Stimulated activated CD4-positive, alpha-beta T cell treated with anti-CD3 and anti-CD28 coated beads, Interleukin-15, amount 100 ng/mL, for 48 hours (primary cell): ENCODE data around the gene MYPOP.
A peak's percentile ranks its signal among the peaks of the same experiment; 100 is the strongest.

Experiments used
- DNase-seq, 2 donors: peaks; one replicate each; pipeline ENCODE4 v3.0.0-alpha.2; 2020; ENCODE audit warnings: low read depth in 2 of 2

MYPOP gene, protein sequence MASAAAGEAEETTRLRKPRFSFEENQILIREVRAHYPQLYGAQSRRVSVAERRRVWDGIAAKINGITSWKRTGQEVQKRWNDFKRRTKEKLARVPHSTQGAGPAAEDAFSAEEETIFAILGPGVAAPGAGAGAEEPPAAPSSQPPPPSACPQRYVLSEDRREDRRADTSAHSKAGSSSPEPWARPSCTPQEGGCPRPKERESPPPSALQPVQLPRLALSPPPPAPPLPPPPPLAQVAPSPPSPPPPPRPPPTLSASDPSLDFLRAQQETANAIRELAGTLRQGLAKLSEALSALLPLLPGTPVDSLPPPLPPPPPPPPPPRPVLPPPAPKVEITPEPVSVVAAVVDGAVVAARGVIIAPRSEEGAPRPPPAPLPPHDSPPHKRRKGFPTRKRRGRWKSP

DNA sequence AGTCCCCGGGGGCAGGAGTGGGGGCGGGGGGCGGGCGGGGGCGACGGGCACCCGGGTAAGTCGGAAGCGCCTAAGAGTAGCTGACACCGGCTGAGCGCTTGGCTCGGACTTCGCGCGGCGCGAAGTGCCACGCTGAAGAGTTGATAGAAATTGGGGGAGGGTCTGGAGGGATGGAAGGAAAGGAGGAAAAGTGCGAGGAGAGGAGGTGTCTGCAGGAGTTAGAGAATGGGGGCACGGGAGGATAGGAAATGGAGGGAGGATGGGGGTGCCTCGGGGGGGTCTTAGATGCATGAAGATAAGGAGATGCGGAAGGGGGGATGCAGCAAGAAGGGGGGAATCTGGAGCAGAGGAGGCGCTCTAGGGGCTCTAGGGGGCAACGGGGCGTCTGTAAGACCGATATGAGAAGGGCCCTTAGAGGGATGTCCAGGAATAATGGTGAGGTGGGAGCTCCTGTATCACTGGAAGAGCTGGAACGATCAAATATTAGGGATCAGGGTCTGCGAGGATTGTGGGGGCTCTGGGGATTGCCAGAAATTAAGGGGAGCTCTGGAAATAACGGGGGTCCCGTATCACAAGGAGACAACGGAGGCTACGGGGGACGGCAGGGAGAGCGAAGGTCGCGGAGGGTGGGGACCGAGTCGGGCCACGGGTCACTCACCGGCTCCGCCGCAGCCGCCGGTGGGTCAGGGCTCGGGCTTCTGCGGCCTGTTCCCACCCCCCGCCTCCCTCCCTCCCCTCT, at the start of gene MYPOP:
Gene MYPOP (minus strand): TSS at position 702 of the 739 bp plus-strand sequence. CDS start 840 bp downstream, outside the sequence.
- no peak for DNase-seq

DNA sequence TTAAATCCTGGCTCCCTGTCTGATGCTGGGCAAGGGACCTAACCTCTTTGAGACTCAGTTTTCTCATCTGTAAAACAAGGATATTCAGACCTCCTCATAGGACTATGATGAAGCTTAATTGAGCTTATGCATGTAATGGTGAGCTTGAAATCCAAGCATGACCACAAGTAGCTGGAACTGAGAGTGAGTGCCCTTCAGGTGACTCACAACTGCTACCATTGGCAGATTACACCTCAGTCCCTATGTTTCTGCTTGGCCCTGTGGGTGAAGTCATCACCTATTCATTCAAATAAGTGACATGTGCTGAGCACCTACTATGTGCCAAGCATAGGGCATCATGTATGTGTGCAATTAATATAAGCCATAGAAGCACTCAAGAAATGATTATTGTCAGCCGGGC, 45.5 kb upstream of the MYPOP start:
- no peak for DNase-seq

DNA sequence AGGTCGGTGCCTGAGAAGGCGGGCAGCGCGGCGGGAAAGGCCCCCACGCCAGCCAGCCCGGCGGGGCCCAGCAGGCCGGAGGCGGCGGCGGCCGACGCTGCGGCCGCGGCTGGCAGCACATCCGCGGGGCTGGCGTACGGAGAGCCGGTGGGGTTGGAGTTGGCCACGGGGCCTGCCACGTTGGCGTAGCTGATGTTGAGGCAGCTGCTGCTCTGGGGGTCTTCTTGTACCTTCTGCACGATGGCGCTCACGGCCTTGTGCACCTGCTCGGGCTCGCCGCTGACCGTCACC, 38.0 kb upstream of the MYPOP start:
- no peak for DNase-seq

DNA sequence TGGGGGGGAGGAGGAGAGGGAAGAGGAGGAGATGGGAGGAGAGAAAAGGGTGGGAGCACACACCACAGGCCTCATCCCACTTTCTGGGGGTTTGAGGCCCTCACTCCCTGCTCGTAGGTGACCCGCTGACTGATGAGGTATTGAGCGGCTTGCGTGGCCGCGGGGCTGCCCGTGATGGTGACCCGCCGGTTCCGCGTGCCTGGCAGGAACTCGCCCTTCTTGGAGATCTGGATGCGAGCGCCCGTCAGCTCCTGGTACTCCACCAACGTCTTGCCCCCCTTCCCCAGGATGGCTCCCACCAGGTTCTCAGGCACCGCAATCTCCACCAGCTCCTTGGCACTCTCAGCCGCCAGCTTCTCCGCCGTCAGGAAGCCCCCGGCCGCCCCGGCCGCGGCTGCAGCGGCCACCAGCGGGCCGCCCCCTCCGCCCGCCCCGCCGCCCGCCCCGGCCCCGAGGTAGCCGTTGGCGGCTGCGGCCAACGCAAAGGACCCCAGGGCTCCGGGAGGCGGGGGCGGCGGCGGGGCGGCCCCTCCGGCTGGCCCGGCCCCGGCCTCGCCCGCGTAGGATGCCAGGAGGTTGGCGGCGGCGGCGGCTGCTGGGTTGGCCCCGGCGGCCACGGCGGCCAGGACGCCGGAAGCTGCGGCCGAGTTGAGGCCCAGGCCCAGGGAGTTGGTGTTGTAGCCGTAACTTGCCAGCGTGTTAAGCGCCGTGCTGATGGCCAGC, 37.5 kb upstream of the MYPOP start:
- DNase-seq = no peak

DNA sequence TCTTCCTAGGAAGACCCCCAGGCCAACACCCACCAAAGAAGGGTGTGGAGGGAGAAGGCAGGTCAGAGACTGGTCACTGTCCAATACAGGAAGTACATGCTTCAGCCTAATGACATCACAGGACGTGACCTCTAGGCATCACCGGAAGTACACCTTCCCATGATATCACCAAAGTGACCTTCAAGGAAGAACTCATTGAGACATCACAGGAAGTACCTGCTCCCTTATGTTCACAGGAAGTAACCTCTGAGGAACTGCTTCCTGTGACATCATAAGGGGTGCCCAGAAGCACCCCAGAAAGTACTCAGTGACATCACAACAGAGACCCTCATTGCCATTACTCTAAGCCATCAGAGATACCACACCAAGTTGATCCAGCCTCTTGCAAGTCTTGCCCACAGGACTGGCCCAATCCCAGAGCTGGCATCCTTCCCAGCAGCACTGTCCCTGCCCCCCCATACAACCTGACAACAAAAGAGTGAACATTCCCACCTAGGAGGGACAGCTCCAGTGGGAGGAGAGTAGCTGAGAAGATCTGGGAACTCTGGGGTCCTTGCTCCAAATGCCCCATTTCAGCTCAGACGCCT, 36.4 kb upstream of the MYPOP start:
- no peak for DNase-seq

DNA sequence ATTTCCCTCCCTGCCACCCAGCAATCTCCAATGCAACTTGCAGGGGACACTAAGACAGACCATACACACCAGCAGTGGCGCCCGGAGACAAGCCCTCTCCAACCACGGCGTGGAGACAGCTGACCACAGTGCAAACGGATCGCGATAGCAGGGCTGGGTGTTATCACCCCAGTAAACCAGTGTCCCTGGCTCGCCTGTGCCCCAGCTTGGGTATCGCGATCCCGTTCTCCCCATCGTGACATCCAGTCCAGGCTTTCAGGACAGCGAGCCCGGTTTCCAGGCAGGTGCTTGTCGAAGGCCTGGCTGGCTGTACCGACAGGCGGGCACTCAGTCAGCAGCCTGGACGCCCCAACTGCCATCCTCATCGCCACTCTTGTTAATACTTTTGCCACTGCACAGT, 32.9 kb upstream of the MYPOP start:
- DNase-seq = no peak

DNA sequence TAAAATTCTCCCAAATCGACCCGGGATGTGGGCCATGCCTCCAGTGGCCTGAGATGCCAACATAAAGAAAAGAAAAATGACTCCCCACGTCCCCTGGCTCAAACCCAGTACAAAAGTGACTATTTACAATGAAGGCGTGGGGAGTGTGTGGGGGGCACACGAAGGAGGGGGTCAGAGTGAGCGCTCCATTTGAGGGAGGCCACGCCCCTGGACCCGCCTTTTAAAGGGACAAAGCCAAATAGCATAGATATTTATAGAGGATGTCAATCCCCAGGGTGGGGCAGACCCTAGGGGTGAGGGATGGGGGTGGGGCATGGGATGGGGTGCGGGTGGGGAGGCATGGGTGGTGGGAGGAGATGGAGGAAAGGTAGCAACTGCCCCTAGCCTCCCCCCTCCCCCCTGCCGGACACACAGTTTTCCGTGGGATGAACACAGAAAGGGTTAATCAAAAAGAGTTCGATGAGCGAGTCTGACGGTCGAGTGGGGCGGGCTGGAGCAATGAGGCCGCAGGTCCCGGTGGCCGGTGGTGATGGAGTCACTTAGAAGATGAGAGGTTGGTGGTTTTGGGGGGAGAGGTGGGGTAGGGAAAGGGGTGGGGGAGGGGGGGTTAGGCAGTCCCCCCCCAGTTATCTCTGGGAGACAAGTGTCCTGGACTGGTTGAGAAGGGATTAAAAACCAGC, 32.3 kb upstream of the MYPOP start:
- DNase-seq = no peak

DNA sequence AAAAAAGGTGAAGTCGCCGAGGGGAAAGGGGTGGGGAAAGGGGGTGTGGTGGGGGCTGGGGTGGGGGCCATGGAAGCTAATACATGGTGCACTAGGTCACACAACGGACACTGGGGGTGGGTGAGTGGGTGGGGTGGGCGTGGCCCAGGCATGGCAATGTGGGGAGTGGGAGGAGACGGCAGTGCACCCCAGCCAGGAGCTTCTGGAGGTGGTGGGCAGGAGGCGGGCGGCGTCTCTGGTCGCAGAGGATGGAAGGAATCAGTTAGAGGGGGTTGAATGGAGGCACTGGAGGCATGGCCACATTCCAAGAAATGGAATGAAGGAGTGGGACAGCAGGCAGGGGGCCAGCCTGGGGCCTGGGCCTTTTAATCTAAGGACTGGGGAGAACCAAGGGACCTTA, 31.3 kb upstream of the MYPOP start:
- no peak for DNase-seq

DNA sequence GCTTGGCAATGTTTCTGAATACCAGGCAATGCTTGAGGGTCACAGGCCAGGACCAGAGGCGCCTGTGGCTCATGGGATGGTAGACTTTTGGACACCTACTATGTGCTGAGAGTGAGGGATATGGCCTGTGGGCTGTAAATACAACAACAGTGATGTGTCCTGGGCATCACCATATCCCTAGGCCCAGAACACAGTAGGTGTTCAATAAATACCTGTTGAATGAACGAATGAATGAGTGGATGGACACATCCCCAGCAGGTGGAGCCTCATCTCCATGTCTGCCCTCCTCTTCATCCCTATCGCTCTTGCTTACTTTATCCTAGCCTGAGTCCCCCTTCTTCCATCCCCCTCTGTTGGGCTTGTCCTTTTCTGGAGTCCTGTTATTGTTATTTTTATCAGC, 28.6 kb upstream of the MYPOP start:
- DNase-seq = no peak

DNA sequence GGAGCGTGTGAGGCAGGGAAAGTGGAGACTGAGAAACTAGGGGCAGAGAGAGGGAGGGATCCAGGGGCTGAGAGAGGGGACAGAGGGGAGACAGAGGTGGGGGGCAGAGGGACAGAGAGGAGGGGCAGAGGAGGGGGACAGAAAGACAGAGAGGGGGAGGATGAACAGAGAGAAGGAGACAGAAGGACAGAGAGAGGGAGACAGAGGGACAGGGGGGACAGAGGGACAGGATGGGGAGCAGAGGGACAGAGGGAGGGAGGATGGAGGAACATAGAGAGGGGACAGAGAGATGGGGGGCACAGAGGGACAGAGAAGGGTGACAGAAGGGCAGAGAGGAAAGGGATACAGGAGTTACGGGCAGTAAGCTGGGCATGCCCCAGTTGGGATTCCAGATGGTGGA, 26.8 kb upstream of the MYPOP start:
- DNase-seq = no peak

DNA sequence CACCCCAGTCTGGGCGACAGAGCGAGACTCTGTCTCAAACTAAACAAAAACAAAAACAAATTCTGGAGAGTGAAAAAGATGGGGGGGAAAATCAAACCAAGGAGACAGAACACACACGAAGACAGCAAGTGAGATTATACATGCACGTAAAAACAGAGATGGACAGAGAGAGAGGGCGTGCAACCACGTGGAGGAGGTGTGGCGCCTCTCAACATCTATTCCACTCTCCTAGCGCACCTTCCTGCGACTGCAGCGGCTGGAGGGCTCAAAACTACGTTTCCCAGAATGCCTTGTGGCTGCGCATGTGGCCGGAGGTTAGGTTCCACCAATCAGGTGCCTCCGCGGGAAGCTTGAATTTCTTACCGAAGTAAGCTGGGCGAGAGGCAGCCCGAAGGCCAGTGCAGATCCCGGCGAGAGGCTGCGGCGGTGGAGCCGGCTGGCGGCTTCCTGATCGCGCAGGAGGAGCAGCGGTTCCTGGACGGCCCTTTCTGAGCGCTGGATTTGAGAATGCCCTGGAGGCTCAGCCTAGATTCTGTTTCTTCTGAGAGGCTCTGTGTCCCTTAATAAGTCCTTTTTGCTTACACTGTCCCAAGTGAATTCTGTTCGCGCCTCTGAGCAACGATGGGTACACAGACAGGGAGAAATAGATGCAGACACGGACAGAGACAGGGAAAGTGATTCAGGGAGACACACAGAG, 25.3 kb upstream of the MYPOP start:
- peak; percentile 83 to 87 for DNase-seq

DNA sequence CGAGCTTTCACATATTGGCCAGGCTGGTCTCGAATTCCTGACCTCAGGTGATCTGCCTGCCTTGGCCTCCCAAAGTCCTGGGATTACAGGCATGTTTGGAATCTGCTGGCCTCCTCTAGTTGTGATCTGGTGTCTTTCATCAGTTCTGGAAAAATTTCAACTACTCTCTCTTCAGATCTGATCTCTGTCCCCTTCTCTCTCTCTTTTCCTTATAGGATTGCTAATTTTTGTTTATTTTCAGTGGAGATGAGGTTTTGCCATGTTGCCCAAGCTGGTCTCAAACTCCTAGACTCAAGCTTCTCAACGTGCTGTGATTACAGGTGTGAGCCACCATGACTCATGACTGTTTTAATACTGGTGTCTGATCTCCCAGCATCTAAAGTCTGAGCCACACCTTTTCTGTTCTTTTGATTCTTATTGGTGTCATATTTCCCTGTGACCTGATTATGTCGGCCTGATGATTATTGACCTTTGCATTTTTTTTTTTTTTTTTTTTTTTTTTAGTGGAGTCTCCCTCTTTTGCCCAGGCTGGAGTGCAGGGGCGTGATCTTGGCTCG, 22.6 kb upstream of the MYPOP start:
- no peak for DNase-seq

DNA sequence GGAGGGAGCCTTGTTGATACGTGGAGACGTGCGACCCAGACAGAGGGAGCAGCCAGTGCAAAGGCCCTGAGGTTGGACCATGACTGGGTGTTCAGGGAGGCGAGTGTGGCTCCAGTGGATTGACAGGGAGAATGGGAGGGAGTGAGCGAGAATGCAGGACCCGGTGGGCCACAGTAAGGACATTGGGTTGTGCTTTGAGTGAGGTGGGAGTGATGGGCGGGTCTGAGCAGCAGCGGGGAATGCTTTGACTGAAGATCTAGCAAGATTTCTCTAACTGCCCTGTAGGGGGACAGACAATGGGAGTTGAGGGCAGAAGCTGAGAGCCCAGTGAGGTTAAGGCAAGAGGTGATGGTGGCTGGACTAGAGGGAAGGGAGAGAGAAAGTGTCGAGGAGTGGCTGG, 19.9 kb upstream of the MYPOP start:
- DNase-seq = no peak

DNA sequence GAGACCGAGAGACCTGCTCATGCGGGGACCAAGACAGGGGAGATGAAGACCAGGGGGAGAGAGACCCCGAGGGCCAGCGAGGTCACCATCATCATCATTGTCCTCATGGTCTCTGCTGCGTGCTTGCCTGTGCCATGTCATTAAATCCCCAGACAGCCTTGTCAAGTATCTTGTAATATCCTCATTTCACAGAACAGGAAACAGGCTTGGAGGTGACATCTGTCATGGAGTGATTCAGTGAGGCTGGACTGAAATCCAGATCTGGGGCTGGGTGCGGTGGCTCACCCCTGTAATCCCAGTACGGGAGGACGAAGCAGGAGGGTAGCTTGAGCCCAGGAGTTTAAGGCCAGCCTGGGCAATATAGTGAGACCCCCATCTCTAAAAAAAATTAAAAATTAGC, 18.0 kb upstream of the MYPOP start:
- no peak for DNase-seq

DNA sequence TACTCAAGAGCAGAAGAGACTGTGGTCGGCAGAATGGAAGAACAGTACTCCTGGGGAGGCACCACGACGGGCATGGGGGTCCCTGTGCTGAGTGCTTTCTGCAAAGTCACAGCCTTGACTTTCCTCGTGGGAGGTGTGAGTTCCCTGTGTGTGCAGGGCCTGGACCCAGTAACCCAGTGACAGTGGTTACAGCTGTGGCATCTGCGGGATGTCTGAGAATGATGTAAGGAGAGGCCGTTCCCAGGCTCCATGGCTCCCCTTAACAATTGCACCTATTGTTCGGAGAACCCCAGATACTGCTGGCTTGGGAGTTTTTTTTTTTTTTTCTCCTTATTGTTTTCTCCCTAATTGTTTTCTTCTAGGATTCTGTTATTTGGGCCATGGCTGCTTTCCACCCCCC, 17.3 kb upstream of the MYPOP start:
- no peak for DNase-seq

DNA sequence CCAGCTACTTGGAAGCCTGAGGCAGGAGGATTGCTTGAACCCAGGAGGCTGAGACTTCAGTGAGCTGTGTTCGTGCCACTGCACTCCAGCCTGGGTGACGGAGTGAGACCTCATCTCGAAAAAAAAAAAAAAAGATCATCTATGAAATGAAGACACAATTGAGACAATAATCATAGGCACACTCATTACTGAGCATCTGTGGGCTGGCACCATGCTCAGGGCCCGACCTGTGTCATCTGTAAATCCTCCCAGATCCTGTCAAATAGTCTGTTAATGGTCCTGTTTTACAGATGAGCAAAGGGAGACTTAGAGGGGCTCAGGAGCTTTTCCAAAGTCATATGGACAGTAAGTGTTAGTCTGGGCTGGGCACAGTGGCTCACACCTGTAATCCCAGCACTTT, 16.3 kb upstream of the MYPOP start:
- no peak for DNase-seq

DNA sequence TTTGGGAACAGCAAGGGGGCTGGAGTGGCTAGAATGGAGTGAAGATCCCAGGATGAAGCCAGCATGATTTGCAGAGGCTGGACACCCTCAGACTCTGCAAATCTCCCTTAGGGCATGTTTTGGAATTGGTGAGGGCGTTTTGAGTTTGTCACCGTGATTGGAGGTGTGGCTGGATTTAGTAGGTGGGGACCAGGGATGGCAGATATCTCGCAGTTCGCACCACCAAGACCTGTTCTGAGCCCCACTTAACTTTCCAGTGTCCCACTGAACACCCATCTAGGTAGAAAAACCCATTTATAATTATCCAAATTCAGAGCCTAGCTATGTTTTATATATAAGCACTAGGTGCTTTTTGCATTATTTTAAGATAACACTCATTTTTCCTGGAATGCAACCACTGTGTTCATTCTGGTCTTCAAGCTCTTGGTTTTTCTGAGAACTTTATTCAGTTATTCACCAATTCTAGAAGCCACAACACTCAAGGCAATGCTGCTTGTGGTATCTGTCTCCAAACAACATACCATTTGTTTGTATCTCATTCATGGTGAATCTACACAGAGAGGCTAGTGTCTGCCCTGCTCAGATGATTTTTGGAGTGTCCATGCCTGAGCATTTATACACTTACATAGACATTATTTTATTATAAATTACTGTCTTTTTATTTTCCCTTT, 15.1 kb upstream of the MYPOP start:
- no peak for DNase-seq

DNA sequence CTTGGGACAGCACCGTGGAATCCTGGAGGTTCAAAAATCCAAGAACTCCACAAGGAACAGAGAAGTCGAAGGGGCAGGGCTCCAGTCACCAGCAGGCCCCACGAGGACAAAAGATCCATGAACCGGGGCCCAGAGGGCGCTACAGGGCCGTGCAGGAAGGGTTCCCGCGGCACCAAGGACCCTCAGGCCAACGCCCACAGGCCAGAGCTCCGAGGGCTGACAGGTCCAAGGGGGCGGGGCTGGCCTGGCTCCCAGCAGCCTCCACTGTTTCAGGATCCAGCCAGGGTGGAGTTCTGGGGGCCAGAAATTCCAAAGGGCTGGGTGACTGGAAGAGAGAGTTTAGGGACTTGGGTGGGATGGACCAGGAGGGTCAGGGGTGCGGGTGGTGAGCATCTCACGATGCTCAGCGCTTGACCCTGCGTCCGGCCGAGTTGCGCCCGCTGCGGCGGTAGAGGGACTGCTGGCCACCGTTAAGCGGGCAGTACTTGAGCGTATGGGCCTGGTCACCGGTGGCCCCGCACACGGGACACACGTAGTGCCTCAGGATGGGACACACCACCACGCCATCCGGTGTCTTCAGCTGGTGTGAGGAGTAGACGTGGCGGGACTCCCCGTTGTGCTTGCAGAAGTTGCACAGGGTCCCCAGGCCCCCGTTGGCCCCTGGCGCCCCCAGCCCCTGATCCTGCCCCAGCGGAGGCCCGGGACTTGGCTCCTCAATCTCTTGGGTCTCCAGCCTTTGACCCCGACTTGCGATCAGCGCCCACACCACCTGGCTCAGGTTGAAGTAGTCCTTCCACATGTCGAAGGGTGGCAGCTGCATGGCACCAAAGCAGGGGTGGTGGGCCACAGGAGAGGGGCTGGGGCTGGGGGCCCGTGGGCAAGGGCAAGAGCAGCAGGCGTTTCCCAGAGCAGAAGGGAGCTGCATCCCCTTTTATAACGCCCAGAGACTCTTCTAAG, 11.7 kb upstream of the MYPOP start, which contains the start of gene NANOS2:
Gene NANOS2 (minus strand): TSS at position 905 of the 957 bp plus-strand sequence. CDS start 85 bp downstream, at position 820.
- no peak for DNase-seq

DNA sequence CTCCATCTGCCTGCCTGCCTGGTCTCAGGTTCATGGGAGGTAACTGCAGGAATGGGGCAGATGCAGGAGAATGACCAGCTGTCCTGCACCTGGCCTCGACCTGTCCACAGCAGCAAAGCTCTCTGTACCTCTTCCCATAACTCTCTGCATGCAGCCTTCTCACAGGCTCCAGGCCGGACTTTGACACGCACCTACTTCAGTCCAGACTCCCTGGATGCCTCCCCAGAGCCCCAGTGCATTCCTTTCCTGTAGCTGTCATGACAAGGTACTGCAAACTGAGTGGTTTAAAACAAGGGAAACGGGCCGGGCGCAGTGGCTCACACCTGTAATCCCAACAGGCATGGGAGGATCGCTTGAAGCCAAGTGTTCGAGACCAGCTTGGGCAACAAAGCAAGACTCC, 8.9 kb upstream of the MYPOP start:
- no peak for DNase-seq
